Endodermal cell (in vitro differentiated cells): ENCODE measurements around the gene DAPK2. TPM values are rescaled to one million over a fixed set of nuclear protein-coding genes. Genes with fewer than 3 reads are reported as not detected.

Experiments used
- DNase-seq: peaks from one replicate; pipeline ENCODE4 v3.0.0-alpha.2; 2017
- H3K27ac ChIP-seq: 2 replicates; pipeline ENCODE4 v1.5.1; 2013; ENCODE audit warnings: mild to moderate bottlenecking, low read depth, low read length, moderate library complexity
- H3K27me3 ChIP-seq: 2 replicates; pipeline ENCODE4 v1.6.1; 2013; ENCODE audit warnings: mild to moderate bottlenecking, low read length, moderate library complexity; ENCODE audit not compliant: insufficient read depth, control insufficient read depth, poor library complexity, severe bottlenecking
- H3K36me3 ChIP-seq: 2 replicates; pipeline ENCODE4 v1.7.0; 2013; ENCODE audit warnings: mild to moderate bottlenecking, low read length, moderate library complexity; ENCODE audit not compliant: control insufficient read depth, insufficient read depth
- H3K4me1 ChIP-seq: one replicate; pipeline ENCODE4 v1.7.0; 2013; ENCODE audit warnings: low read length; ENCODE audit not compliant: control insufficient read depth, insufficient read depth
- H3K4me3 ChIP-seq: 2 replicates; pipeline ENCODE4 v1.5.1; 2013; ENCODE audit warnings: mild to moderate bottlenecking, low read length, moderate library complexity
- H3K9ac ChIP-seq: 2 replicates; pipeline ENCODE4 v1.6.1; 2013; ENCODE audit warnings: mild to moderate bottlenecking, low read length, moderate library complexity; ENCODE audit not compliant: poor library complexity, severe bottlenecking; ENCODE audit errors: extremely low read depth
- H3K9me3 ChIP-seq: 2 replicates; pipeline ENCODE4 v1.6.1; 2013; ENCODE audit warnings: mild to moderate bottlenecking, low read length, moderate library complexity; ENCODE audit not compliant: control insufficient read depth
- H3K27ac Mint-ChIP-seq: 2 replicates; pipeline ENCODE4 v1.8.0; 2020; ENCODE audit warnings: mixed read lengths
- H3K27me3 Mint-ChIP-seq: 2 replicates; pipeline ENCODE4 v1.8.0; 2021; ENCODE audit warnings: mild to moderate bottlenecking, mixed read lengths; ENCODE audit not compliant: insufficient read depth
- H3K36me3 Mint-ChIP-seq: 2 replicates; pipeline ENCODE4 v1.8.0; 2020; ENCODE audit warnings: low read depth, mixed read lengths
- H3K4me1 Mint-ChIP-seq: 2 replicates; pipeline ENCODE4 v1.8.0; 2020; ENCODE audit warnings: mixed read lengths
- H3K4me3 Mint-ChIP-seq: 2 replicates; pipeline ENCODE4 v1.8.0; 2020; ENCODE audit warnings: mild to moderate bottlenecking, moderate library complexity, mixed read lengths
- H3K9me3 Mint-ChIP-seq: 2 replicates; pipeline ENCODE4 v1.8.0; 2020; ENCODE audit warnings: mild to moderate bottlenecking, mixed read lengths
- WGBS, 2 experiments: methylation state at CpG; one replicate each; pipeline versions ENCODE4 v1.1.5 to v1.1.7; 2013; ENCODE audit warnings: missing lambda C conversion rate in 2 of 2, mixed read lengths in 1 of 2; ENCODE audit not compliant: insufficient coverage in 1 of 2, insufficient read length in 1 of 2; 5-methylcytosine and 5-hydroxymethylcytosine counted together
- total RNA-seq, 2 donors: library from RNA; stranded (reverse); fragmentation: NEBNext Ultra II Directional in 1 of 2; extraction: Animal tissue kit (Norgen Biotek cat#: 25700) in 1 of 2; gene quantifications; 2 replicates in 1 of 2; 3 replicates in 1 of 2; pipeline ENCODE4 v1.2.1, GENCODE V29; 2021
- TF ChIP-seq, protein P1 (sequence below): fragments of 200-600 bp; sonication (generic); conservative IDR thresholded peaks from 2 replicates; pipeline ENCODE4 v1.5.0; 2021; ENCODE audit warnings: antibody characterized with exemption, mild to moderate bottlenecking

DAPK2 gene
- total RNA-seq, 2 donors from 2014 or later = 2.4 to 2.6 TPM

- 71 to 78% methylated on average over 7 to 15 of the region's 15 CpGs for WGBS, 2 experiments
- peak; percentile 62 for DNase-seq
- H3K27ac ChIP-seq = no peak overlapping the region
- H3K9me3 ChIP-seq = no peaks in the 10 kb centered on the region
- H3K27ac Mint-ChIP-seq = peak overlapping the region; percentile 5
- no peaks in the 10 kb centered on the region for H3K4me1 ChIP-seq
- H3K27me3 Mint-ChIP-seq = no peaks in the 10 kb centered on the region
- no peak overlapping the region for H3K4me3 Mint-ChIP-seq
- no peaks in the 10 kb centered on the region for H3K36me3 ChIP-seq
- H3K27me3 ChIP-seq = no peaks in the 10 kb centered on the region
- H3K36me3 Mint-ChIP-seq = no peaks in the 10 kb centered on the region
- no peaks in the 10 kb centered on the region for H3K9me3 Mint-ChIP-seq
- no peak overlapping the region for H3K9ac ChIP-seq
- no peak overlapping the region for H3K4me3 ChIP-seq
- peaks cover 18% of the 10 kb centered on the region for H3K4me1 Mint-ChIP-seq
- TF ChIP-seq, protein P1, sequence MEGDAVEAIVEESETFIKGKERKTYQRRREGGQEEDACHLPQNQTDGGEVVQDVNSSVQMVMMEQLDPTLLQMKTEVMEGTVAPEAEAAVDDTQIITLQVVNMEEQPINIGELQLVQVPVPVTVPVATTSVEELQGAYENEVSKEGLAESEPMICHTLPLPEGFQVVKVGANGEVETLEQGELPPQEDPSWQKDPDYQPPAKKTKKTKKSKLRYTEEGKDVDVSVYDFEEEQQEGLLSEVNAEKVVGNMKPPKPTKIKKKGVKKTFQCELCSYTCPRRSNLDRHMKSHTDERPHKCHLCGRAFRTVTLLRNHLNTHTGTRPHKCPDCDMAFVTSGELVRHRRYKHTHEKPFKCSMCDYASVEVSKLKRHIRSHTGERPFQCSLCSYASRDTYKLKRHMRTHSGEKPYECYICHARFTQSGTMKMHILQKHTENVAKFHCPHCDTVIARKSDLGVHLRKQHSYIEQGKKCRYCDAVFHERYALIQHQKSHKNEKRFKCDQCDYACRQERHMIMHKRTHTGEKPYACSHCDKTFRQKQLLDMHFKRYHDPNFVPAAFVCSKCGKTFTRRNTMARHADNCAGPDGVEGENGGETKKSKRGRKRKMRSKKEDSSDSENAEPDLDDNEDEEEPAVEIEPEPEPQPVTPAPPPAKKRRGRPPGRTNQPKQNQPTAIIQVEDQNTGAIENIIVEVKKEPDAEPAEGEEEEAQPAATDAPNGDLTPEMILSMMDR = no peak
Observed at GRCh38 chr15:63896336-63897115, 149.8 kb downstream of the DAPK2 start.

- no peak overlapping the region for H3K27ac ChIP-seq
- 83 to 100% methylated on average over 4 to 8 of the region's 8 CpGs for WGBS, 2 experiments
- no peak overlapping the region for H3K27ac Mint-ChIP-seq
- H3K36me3 Mint-ChIP-seq = no peaks in the 10 kb centered on the region
- no peak overlapping the region for H3K9ac ChIP-seq
- no peak overlapping the region for H3K4me3 Mint-ChIP-seq
- H3K4me3 ChIP-seq = no peak overlapping the region
- no peak for DNase-seq
- no peaks in the 10 kb centered on the region for H3K27me3 ChIP-seq
- no peaks in the 10 kb centered on the region for H3K9me3 ChIP-seq
- H3K4me1 ChIP-seq = no peaks in the 10 kb centered on the region
- no peaks in the 10 kb centered on the region for H3K27me3 Mint-ChIP-seq
- H3K4me1 Mint-ChIP-seq = peaks cover 16% of the 10 kb centered on the region
- TF ChIP-seq, protein P1 = no peak
- H3K9me3 Mint-ChIP-seq = no peaks in the 10 kb centered on the region
- no peaks in the 10 kb centered on the region for H3K36me3 ChIP-seq
Observed at GRCh38 chr15:63895787-63896218, 150.5 kb downstream of the DAPK2 start.

- no peak overlapping the region for H3K27ac Mint-ChIP-seq
- peaks cover 16% of the 10 kb centered on the region for H3K4me1 Mint-ChIP-seq
Observed at GRCh38 chr15:63895194-63895593, 151.1 kb downstream of the DAPK2 start.

More at GRCh38 chr15:63895194-63895593, 151.1 kb downstream of the DAPK2 start:
- Mint-ChIP-seq H3K27me3 (no peaks in the 10 kb centered on the region), H3K36me3 (no peaks in the 10 kb centered on the region), H3K9me3 (no peaks in the 10 kb centered on the region), H3K4me3 (no peak overlapping the region)
- 80 to 92% methylated on average over 2 to 6 of the region's 6 CpGs for WGBS, 2 experiments
- no peaks in the 10 kb centered on the region for H3K4me1 ChIP-seq
- no peak for DNase-seq
- H3K9ac ChIP-seq = no peak overlapping the region
- TF ChIP-seq, protein P1 = no peak
- H3K27ac ChIP-seq = no peak overlapping the region
- H3K36me3 ChIP-seq = no peaks in the 10 kb centered on the region
- no peak overlapping the region for H3K4me3 ChIP-seq
- no peaks in the 10 kb centered on the region for H3K27me3 ChIP-seq
- no peaks in the 10 kb centered on the region for H3K9me3 ChIP-seq
